ENCODE data around the gene MYLIP. TPM values are rescaled to one million over a fixed set of nuclear protein-coding genes. Genes with fewer than 3 reads are reported as not detected.

MYLIP gene
- total RNA-seq, 1 experiment from 2014 or later, result 12.5 TPM

GRCh38 chr6:16097382-16098171, 31.3 kb upstream of the MYLIP start:
- Histone ChIP-seq H3K27ac (ENCODE audit: low read length) (no peak overlapping the region), H2AFZ (ENCODE audit: low read length) (no peak overlapping the region), H3K4me1 (ENCODE audit: insufficient read depth, low read length) (no peaks in the 10 kb centered on the region), H3K4me2 (ENCODE audit: low read length) (no peak overlapping the region), H3F3A (ENCODE audit: low read length, unreplicated experiment) (no peaks in the 10 kb centered on the region), H3K36me3 (ENCODE audit: low read depth, low read length) (no peaks in the 10 kb centered on the region), H3K9ac (ENCODE audit: low read length) (no peak overlapping the region), H3K9me3 (ENCODE audit: low read length) (no peaks in the 10 kb centered on the region), H3K9me2 (replicated peaks; ENCODE audit: low read length) (no peaks in the 10 kb centered on the region), H4K20me1 (ENCODE audit: low read length) (no peaks in the 10 kb centered on the region), H3K4me3 (ENCODE audit: low read length) (no peak overlapping the region), H3K79me2 (ENCODE audit: low read length) (no peaks in the 10 kb centered on the region), H3K27me3 (ENCODE audit: low read length) (peaks cover 36% of the 10 kb centered on the region)
- no peak for ATAC-seq
- POLR2A ChIA-PET (ENCODE audit: unreplicated experiment), result no interaction called here
- no peak for DNase-seq
- no TSS peak for BruUV-seq (replicated peaks)
- no peak for TF ChIP-seq EZH2 (IDR thresholded peaks at IDR 0.05; ENCODE audit: low read length, unreplicated experiment)
- no peak for TF ChIP-seq EZH2phosphoT487 (IDR thresholded peaks at IDR 0.05; ENCODE audit: borderline replicate concordance, low read length)
- TF ChIP-seq CTCF (conservative IDR thresholded peaks at IDR 0.05; ENCODE audit: low read depth, low read length), result no peak
- CTCF ChIA-PET, result no interaction called here
- intact Hi-C loops (cut with micrococcal nuclease), result no loop called here

GRCh38 chr6:16098211-16098610, 30.7 kb upstream of the MYLIP start:
- Histone ChIP-seq H3K9me2 (replicated peaks; ENCODE audit: low read length) (no peaks in the 10 kb centered on the region), H3K4me3 (ENCODE audit: low read length) (no peak overlapping the region), H3K4me2 (ENCODE audit: low read length) (no peak overlapping the region), H3K9ac (ENCODE audit: low read length) (no peak overlapping the region), H3K79me2 (ENCODE audit: low read length) (no peaks in the 10 kb centered on the region), H3F3A (ENCODE audit: low read length, unreplicated experiment) (no peaks in the 10 kb centered on the region), H4K20me1 (ENCODE audit: low read length) (no peaks in the 10 kb centered on the region), H3K9me3 (ENCODE audit: low read length) (no peaks in the 10 kb centered on the region), H3K36me3 (ENCODE audit: low read depth, low read length) (no peaks in the 10 kb centered on the region), H3K27ac (ENCODE audit: low read length) (no peak overlapping the region), H3K27me3 (ENCODE audit: low read length) (peaks cover 36% of the 10 kb centered on the region), H2AFZ (ENCODE audit: low read length) (no peak overlapping the region), H3K4me1 (ENCODE audit: insufficient read depth, low read length) (no peaks in the 10 kb centered on the region)
- intact Hi-C loops (cut with micrococcal nuclease), result no loop called here
- TF ChIP-seq CTCF (conservative IDR thresholded peaks at IDR 0.05; ENCODE audit: low read depth, low read length) (no peak), EZH2phosphoT487 (IDR thresholded peaks at IDR 0.05; ENCODE audit: borderline replicate concordance, low read length) (no peak), EZH2 (IDR thresholded peaks at IDR 0.05; ENCODE audit: low read length, unreplicated experiment) (no peak)
- no TSS peak for BruUV-seq (replicated peaks)
- ATAC-seq (no peak), DNase-seq (no peak)
- CTCF ChIA-PET, result no interaction called here
- POLR2A ChIA-PET (ENCODE audit: unreplicated experiment), result no interaction called here

GRCh38 chr6:16102208-16102607, 26.7 kb upstream of the MYLIP start:
- no peaks in the 10 kb centered on the region for H3F3A ChIP-seq (ENCODE audit: low read length, unreplicated experiment)
- no peak for DNase-seq
- ChIA-PET CTCF (no interaction called here), POLR2A (ENCODE audit: unreplicated experiment) (no interaction called here)
- H3K4me3 ChIP-seq (ENCODE audit: low read length), result no peak overlapping the region
- H3K27me3 ChIP-seq (ENCODE audit: low read length), result peaks cover 15% of the 10 kb centered on the region; the same call in 1 of the 2 replicates
- no peak overlapping the region for H3K9ac ChIP-seq (ENCODE audit: low read length)
- H3K9me2 ChIP-seq (replicated peaks; ENCODE audit: low read length), result no peaks in the 10 kb centered on the region; the same call in 1 of the 2 replicates
- H3K36me3 ChIP-seq (ENCODE audit: low read depth, low read length), result no peaks in the 10 kb centered on the region
- H3K4me2 ChIP-seq (ENCODE audit: low read length), result no peak overlapping the region
- H3K27ac ChIP-seq (ENCODE audit: low read length), result no peak overlapping the region
- H3K79me2 ChIP-seq (ENCODE audit: low read length), result no peaks in the 10 kb centered on the region
- H2AFZ ChIP-seq (ENCODE audit: low read length), result no peak overlapping the region
- no peaks in the 10 kb centered on the region for H4K20me1 ChIP-seq (ENCODE audit: low read length)
- no peaks in the 10 kb centered on the region for H3K4me1 ChIP-seq (ENCODE audit: insufficient read depth, low read length)
- intact Hi-C loops (cut with micrococcal nuclease), result no loop called here
- no peak for TF ChIP-seq EZH2 (IDR thresholded peaks at IDR 0.05; ENCODE audit: low read length, unreplicated experiment)
- no peak for TF ChIP-seq EZH2phosphoT487 (IDR thresholded peaks at IDR 0.05; ENCODE audit: borderline replicate concordance, low read length)
- no peak for TF ChIP-seq CTCF (conservative IDR thresholded peaks at IDR 0.05; ENCODE audit: low read depth, low read length)
- BruUV-seq (replicated peaks), result no TSS peak
- ATAC-seq, result no peak
- no peaks in the 10 kb centered on the region for H3K9me3 ChIP-seq (ENCODE audit: low read length)

Data from PC-3 (cell line).